NCI-H446 treated with DMSO at 0.1 percent for 48 hours (cell line): ENCODE results near the gene CDC42BPB.

ENCODE experiments used
- DNase-seq: peaks from one replicate; lab custom pipeline; 2025; lab: John Stamatoyannopoulos, UW

Gene CDC42BPB

DNA sequence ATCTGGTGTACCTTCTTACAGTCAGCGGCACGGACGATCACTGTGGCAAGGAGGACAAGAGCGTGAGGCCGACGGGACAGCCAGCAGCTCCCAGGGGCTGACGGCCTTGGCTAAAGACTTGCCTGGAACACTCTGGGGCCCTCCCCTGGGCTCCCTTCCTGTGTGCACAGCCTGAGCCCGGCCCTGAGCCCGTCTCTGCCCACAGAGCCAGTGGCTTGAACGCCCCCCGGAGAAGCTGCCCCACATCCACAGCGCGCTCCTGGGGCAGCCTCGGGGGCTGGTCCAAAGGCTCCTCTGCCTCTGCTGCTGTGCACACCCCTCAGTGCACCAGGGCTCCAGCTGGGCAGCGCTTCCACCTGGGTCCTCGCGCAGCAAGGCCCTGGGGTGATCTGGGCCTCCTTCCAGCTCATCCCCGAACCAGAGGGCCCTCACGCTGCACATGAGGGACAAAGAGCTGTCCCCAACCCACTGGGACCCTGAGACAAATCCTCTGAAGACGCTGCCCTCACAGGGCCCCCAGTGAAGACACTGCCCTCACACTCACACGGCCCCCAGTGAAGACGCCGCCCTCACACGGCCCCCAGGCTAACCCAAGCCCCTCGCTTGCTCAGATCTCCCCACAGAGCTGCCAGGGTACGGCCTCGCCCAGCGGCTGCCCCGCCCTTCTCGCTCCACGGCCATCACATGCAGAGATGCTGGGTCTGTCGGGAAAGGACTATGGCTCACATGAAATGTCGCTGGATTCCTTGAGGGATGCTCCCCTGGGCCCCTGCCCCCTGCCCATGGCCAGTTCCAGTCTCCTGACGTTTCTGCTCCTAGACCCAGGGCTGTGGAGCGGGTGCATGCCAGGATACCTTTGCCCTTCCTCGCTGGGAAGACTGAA lies 112.7 kb downstream of the CDC42BPB start:
- DNase-seq: no peak

DNA sequence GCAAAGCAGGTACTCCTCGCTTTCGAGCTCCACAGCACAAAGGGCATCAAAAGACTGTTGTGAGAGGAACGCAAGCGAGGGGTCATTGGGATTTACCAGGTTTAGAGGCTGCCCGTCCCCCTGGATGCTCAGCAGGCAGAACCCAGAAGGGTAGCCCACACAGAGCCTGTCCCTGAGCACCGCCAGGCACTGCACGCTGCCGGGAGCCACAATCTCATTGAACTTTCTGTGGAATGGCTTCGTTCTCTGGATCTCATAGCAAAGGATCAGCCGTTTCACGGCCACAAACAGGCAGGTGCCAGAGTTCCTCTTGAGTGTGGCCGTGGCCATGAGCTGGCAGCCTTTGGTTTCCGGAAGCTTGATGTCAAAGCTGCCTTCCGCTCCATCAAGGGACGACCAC lies 113.4 kb downstream of the CDC42BPB start:
- DNase-seq: no peak

DNA sequence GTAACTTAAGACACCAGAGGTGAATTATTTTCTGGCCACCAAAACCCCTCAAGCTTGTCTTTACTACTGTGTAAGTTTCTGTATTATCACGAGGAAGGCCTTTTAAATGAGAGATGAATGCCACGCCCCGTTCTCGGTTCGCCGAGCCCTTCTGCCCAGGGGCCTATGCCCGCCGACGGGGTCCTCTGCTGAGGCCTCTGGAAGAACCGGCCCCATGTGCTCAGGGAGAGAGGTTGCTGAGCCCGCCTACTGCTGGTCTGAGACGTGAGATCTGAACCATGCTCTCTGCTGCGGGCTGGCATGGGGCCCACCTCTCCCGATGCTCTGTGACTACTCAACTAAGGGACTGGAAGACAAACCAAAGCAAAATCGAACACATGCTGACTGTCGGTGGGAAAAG lies 113.9 kb downstream of the CDC42BPB start:
- DNase-seq: no peak

DNA sequence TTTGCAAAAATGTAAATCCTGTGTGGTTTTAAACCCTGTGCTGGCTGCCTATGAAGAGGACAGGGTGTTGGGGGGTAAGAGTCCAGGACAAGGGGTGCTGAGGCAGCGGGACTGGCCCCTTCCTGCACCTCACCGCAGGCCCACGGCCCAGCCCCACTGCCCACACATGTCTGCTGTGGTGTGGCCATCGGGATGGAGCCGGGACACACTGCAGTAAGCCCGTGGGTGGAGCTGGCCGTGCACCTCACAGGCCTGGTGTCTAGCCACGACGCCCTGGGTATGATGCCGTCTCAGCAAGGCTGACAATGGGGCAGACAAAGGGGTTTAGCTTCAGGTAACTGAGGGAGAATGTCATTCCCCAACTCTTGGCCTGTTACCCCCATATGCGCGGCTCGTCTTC lies 115.3 kb downstream of the CDC42BPB start:
- no peak for DNase-seq

DNA sequence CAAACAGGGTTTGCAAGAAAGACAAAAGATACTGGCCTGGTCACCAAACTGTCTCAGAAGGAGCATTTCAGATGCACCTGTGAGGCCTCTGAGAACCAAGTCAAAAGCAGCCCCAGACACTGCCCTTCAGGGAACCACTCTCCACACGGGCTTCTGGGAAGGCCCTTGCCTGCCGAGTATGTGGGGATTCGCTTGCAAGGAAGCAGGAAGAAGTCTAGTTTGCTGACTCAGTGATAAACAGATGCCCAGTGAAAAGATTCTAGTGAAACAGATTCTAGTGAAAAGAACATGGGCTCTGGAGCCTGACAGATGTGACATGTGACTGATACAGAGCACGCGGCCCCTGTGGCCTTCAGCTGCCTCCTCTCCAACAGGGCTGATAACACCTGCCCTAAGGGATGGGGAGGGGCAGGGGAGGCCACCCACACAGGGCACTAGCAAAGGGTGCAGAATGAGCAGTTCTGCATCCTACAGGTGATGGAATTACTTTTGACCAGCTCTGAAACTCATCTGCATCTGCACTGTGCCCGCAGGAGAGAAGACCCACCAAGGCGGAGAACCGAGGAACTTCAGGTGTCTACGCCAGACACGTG lies 115.8 kb downstream of the CDC42BPB start:
- no peak for DNase-seq

DNA sequence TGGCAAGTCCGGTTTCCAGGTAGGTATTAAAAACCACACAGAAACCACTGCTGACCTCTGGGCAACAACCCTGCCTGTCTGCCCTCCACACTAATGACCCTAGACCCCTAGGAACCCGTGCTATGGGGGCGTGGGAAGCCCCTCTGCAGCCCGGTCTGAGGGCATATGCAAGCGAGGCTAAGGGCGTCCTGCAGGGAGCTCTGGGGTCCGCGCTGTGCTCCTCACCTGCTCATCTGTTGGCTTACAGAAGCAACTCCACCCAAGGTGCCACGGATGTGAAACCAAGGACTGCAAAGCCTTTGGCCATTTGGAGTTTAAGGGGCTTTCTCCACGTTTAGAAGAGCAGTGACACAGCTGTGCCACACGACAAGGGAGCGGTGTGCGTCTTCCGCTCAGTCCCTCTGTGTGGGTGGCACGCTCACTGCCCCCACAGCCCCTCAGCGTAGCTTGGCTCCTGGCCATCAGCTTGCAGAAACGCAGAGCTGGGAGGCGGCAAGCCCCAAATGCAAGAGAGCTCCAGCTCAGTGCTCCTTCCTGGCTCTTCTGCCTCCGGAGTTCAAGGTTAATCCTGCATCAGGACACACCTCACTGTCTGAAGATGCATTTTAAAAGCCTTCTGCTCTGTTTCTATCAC lies 116.5 kb downstream of the CDC42BPB start:
- no peak for DNase-seq

DNA sequence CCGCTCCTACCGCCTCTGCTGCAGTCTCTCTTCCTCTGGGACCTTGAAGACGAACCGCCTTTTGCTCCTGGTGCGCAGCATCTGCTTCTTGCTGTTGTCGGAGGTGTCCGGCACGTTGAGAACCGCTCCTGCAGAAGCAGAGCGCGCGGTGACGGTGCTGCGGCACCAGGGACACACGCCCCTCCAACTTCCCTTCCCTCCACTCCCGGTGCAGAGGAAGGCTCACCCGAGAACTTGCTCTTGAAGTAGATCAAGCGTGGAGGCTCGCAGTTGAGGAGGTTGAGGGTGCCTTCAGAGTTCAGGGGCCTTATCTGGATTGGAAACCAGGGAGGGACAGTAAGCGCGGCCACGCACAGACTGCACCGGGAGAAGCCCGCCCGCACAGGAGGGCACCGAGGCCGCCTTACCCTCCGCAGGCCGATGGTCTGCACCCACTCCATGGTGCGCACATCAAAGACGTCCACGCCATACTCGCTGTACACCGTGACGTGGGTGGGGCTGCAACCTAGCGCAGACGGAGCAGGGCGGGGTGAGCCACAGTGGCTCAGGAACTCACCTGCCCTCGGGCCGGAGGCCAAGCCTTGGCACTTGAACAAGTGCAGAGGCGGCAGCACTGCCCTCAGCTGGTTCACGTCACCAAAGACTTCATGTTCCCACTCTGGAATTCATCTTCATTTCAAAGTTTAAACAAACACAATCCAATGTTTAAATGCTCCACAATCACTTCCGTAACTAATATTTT lies 117.4 kb downstream of the CDC42BPB start:
- DNase-seq: no peak

DNA sequence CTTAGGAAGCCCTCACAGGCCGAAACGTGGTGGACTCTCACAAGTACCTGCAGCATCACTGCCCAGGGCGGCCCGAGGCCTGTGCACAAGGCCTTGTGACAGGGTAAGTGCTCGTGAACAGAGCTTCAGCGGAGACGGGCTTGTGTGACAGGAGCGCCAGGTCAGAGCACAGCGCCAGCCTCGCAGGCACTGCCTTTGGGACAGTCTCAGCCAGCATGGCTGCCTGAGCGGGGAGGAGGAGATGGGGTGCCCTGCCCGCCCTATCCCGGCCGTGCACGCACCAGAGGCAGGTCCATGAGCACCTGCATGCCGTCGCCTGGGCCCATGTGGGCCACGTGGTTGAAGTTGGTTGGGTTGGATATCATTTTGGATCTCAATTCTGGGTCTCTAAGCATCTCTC lies 118.0 kb downstream of the CDC42BPB start:
- DNase-seq: no peak

DNA sequence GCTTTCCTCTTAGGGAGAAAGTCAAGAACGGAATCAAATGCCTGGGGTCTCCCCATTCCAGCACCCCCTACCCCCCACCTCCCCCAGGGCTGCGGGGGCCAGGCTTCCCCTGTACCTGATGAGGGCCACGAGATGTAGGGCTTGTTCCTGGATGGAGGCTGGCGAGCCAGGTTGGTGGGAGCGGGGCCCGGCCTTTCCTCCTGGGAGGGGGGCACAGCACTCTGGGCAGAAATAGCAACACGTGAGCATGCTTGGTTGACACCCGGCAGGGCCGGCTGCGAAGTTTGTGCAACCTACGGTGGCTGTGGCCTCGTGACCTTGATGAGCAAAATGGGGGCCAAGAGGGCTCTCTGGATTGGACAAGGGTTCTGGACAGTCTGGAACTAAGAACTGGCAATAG lies 119.2 kb downstream of the CDC42BPB start:
- DNase-seq: no peak

DNA sequence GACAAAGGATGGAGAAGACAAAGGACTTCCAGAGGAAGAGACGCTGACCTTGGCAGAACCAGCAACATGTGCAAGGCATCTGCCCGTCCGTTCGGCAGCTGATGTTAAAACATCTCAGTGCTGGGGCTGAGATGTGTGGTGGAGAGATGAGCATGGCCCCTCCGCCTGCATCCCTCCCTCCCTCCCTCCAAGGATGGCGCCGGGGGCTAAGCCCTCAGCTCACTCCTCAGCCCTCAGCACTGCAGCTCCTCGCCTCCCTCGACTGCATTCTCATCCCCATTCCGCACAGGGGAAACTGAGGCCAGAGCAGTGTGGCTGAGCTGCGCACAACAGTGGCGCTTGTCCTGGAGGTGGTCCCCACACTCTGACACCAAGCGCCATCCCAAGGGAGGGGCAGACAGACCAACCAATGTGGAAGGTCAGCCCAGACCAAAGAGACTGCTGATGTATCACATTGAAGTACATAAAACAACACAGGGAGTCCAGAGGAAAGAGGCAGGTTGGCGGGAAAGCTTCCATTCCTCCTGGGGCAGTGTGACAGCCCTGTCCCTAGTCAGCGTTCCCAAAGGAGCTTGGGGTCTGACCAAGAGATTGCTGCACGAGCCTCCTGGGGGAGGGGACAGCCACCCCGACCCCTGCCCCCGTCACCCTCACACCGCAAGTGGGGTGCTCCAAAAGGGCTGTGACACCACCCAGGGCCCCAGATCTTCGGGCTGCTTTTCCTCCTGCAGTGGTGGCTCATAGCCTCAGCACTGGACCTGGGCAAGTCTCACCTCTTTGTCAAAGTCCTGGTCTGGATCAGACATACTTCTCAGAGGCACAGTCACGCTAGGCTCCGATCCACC lies 119.8 kb downstream of the CDC42BPB start:
- no peak for DNase-seq

DNA sequence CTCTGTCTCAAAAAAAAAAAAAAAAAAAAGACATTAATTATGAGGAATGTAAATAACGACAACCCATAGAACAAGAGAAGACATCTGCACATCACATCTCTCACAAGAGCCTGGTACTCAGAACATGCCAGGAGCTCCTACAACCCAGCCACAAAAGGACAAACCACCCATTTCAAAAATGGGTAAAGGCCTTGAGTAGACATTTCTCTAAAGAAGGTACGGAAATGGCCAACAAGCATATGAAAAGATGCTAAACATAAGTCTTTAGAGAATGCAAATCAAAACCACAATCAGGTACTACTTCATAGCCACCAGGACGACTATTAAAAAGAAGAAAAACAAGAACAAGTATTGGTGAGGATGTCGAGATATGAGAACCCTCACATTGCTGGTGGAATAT lies 121.6 kb downstream of the CDC42BPB start:
- no peak for DNase-seq

DNA sequence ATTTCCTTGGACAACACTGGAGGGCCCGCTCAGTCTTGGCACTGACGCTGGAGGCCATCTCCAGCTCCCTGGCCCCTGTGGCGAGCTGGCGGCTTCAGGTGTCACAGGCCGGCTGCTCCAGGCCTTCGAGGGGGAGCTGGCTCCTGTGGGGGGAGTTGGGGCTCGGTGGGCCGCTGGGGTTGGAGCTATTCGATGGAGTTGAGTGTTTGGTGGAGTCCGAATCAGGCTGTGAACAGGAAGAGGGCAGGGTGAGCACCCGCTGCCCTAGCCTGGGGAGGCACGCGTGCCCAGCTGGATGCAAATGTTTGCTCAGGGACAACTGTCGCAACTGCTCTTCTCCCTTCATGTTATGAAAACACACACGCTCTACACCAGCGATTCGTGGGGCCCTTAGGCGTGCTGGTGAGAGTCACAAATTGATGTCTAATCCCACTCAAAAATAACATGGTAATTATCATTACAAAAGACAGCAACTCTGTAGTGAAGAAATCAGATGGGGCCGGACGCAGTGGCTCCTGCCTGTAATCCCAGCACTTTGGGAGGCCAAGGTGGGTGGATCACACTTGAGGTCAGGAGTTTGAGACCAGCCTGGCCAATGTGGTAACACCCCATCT lies 123.6 kb downstream of the CDC42BPB start:
- no peak for DNase-seq

DNA sequence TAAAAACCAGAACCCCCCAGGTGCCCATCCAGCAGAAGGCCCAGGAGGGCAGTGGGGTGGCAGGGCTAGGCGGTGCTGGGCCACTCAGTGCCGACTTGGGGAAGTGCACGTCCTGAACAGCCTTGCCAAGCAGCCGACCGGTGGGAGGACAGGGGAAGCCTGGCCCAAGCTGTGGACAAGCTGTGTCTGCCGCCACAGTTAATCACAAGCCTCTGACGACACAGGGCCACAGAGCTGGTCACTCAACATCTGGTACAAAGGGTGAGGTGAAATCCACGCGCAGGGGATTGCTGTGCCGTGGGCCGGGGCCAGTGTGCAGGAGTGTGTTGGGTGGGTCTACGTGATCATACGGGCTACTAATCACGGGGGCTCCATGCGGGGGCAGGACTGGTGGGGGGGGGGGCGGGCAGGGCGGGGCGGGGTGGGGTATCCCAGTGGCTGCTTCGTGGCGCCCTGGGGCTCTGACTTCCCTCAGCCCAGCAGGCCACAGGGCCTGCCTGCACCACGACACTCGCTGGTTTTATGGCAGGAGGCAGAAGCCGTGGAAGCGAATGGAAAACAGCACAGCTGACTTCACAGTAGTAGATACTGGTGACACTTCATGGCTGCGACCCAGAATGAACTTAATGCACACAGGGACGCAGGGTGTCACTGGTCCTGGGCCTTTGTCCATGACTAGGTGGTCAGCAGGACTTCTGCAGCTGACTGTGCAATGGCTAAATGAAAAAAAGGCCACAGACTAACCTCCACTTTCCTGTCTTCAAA lies 124.7 kb downstream of the CDC42BPB start:
- DNase-seq: no peak

DNA sequence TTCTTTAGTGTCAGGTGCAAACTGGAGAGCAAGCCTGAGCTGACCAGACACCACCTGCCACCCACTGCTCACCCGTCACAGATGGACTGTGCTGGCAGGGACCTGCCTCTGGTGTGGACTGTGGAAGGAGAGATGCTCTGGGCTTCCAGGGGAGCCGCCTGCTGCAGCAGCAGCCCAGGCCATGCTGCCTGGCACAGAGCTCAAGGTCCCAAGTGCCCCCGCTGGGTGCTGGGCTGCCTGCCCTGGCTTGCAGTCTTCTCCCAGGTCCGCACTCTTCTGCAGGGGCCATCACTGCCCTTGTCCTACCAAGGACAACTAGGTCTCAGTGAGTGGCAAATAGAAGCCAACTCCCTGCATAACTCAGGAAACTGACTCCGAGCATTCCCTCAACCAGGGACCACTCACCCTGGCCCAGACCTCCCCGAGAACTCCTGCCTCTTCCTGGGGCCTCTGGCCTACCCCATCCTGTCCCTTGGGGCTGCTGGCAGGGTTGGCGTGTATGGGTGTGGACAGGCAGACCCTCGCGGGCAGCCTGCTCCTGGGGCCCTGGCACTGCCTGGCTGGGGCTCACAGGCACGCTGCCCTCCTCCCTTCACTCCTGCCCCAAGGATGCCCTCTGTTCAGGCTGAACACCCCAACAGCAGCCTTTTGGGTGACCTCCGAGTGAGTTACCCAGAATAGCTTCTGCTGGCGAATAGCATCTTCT lies 125.6 kb downstream of the CDC42BPB start:
- no peak for DNase-seq

DNA sequence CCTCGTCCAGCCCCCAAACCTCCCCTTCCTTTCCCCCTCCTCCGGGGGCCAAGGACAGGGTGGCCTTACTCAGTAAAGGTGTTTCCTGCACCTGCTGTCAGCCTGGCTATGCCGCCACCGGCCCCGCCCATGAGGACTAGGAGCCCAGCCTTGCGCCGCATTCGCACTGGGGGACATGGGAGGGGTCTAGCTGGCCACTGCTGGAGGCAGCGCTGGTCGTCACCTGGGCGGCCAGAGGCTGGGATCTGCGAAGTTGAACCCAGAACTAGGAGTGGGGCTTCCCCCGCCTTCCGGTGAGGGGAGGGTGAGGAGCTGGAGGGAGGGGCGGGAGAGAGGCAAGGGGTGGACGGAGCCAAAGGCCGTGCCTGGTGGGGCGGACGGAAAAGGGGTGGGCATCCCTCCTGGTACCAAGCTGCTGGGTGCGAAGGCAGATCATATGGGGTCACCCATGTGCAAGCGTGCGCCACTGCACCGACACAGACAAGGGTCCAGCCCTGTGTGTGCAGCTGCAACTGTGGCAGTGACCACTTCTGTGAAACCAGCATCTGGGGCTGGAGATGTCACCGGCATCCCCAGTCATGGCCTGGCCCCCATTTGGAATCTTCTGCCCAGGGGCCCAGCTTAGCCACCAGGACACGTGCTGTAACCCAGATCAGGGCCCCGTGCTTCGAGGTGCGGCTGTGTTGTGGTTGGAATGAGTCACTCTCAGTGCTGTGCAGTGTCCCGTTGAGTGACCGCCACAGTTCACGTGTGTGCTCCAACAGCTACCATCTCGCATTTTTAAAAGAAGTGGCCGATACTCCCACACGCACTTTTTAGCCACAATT lies 126.4 kb downstream of the CDC42BPB start:
- DNase-seq: no peak

DNA sequence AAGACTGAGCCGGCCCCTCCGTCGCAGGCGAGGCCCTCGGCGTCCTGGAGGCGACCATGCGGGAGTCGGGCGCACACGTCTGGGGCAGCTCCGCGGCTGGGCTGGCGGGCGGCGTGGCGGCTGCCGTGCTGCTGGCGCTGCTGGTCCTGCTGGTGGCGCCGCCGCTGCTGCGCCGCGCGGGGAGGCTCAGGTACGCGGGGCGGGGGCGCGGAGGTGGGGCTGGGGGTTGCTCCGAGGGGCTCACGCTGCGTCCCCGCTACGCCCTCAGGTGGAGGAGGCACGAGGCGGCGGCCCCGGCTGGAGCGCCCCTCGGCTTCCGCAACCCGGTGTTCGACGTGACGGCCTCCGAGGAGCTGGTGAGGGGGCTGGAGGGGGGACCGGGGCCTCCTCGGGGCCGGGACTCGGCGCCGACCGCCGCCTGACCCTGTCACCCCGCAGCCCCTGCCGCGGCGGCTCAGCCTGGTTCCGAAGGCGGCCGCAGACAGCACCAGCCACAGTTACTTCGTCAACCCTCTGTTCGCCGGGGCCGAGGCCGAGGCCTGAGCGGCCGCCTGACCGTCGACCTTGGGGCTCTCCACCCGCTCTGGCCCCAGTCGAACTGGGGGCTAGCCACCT lies 127.1 kb downstream of the CDC42BPB start:
- no peak for DNase-seq

DNA sequence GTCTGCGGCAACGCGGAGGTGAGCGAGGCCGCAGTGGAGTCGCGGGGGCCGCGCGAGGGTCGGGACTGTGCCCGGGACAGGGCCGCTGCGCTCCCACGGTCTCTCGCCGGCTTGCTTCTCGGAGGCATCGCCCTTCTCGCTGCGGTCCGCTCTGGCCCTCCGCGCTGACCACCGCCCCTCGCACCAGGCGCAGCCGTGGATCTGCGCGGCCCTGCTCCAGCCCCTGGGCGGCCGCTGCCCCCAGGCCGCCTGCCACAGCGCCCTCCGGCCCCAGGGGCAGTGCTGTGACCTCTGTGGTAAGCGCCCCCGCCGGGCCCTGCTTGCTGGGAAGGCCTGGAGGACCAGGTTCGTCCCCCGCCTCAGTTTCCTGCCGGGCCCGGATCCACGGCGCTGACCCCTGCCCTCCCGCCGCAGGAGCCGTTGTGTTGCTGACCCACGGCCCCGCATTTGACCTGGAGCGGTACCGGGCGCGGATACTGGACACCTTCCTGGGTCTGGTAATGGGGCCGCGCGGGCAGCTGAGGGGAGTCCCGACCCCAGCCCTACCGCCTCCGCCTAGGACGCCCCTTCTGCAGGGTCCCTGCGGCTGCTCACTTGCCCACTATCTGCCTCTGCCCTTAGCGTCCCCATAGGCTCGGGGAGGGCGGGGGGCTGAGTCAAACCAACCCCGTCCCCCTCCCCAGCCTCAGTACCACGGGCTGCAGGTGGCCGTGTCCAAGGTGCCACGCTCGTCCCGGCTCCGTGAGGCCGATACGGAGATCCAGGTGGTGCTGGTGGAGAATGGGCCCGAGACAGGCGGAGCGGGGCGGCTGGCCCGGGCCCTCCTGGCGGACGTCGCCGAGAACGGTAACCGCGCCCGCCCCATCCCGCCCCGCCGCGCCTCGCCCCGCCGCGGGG lies 127.9 kb downstream of the CDC42BPB start:
- no peak for DNase-seq
